DMS153 (cell line): ENCODE data around the gene SEPTIN1.
"Not testable (repeated sequence)": the region's sequence is repeated elsewhere in the genome, so short reads cannot be mapped to it uniquely, and the experiment has no call there.

Experiments used
- DNase-seq: peaks from one replicate; lab custom pipeline; 2025; lab: John Stamatoyannopoulos, UW

SEPTIN1 gene

GRCh38 chr16:30401768-30402425 lies 19.5 kb upstream of the SEPTIN1 start:
- peak; percentile 34 for DNase-seq

- peak; percentile 21 for DNase-seq
Observed at GRCh38 chr16:30399435-30400186, 17.2 kb upstream of the SEPTIN1 start.

GRCh38 chr16:30398661-30399434 lies 16.5 kb upstream of the SEPTIN1 start:
- no peak for DNase-seq

- DNase-seq, result no peak
Observed at GRCh38 chr16:30397776-30398660, 15.7 kb upstream of the SEPTIN1 start.

- no peak for DNase-seq
Observed at GRCh38 chr16:30397056-30397455, 14.7 kb upstream of the SEPTIN1 start.

- DNase-seq, result not testable (repeated sequence)
Observed at GRCh38 chr16:30396627-30397026, 14.3 kb upstream of the SEPTIN1 start.

- DNase-seq, result no peak
Observed at GRCh38 chr16:30395992-30396585, 13.7 kb upstream of the SEPTIN1 start.

GRCh38 chr16:30395155-30395991 lies 13.0 kb upstream of the SEPTIN1 start, which contains the start of gene ZNF48:
ZNF48 (plus strand) TSS chr16:30395420; CDS start chr16:30395795, 375 bp downstream.
- peak; percentile 89 for DNase-seq

- DNase-seq, result no peak
Observed at GRCh38 chr16:30394592-30395154, 12.3 kb upstream of the SEPTIN1 start.

- no peak for DNase-seq
Observed at GRCh38 chr16:30383521-30383920, 1.2 kb upstream of the SEPTIN1 start.

GRCh38 chr16:30381291-30382041 lies 895 bp downstream of the SEPTIN1 start:
- no peak for DNase-seq

- no peak for DNase-seq
Observed at GRCh38 chr16:30380803-30381208, 1.6 kb downstream of the SEPTIN1 start.

GRCh38 chr16:30380072-30380802 lies 2.1 kb downstream of the SEPTIN1 start:
- no peak for DNase-seq

- DNase-seq, result no peak
Observed at GRCh38 chr16:30379158-30379783, 3.1 kb downstream of the SEPTIN1 start.

- DNase-seq, result peak; percentile 95
Observed at GRCh38 chr16:30378236-30379157, 3.9 kb downstream of the SEPTIN1 start.

- DNase-seq, result peak; percentile 82
Observed at GRCh38 chr16:30377812-30378235, 4.5 kb downstream of the SEPTIN1 start.
